Measurements from ENCODE around the gene BCL2L1. TPM values are rescaled to one million over a fixed set of nuclear protein-coding genes. Genes with fewer than 3 reads are reported as not detected.

BCL2L1 gene
- total RNA-seq, 1 experiment from 2014 or later = 226 TPM

- Histone ChIP-seq H3K4me3 (replicated peaks in 1 of 2; ENCODE audit: low read depth in 1 of 2, low read length in 2 of 2) (no peak overlapping the region), H2AFZ (ENCODE audit: low read depth, low read length, poor library complexity, severe bottlenecking) (no peak overlapping the region), H3K79me2 (ENCODE audit: insufficient read depth, low read length) (peaks cover 99% of the 10 kb centered on the region), H3K9ac (ENCODE audit: low read length) (no peak overlapping the region), H3K4me1 (ENCODE audit: control insufficient read depth in 1 of 2, insufficient read depth in 2 of 2, low read length in 2 of 2) (peaks cover 33 to 91% of the 10 kb centered on the region in 2 experiments), H4K20me1 (ENCODE audit: insufficient read depth) (no peaks in the 10 kb centered on the region), H3K36me3 (ENCODE audit: control insufficient read depth in 1 of 2, insufficient read depth in 2 of 2, low read length in 2 of 2) (peaks cover 2 to 68% of the 10 kb centered on the region in 2 experiments; a peak in 2 of 4 replicates), H3K27ac (ENCODE audit: low read depth, low read length) (no peak overlapping the region; the same call in 1 of the 2 replicates), H3K9me2 (ENCODE audit: insufficient read depth) (no peaks in the 10 kb centered on the region), H3K27me3 (ENCODE audit: insufficient read depth, low read length) (no peaks in the 10 kb centered on the region), H3K4me2 (ENCODE audit: low read length) (no peak overlapping the region), H3K9me3 (ENCODE audit: control insufficient read depth in 1 of 2, insufficient read depth in 1 of 2, low read depth in 1 of 2, low read length in 2 of 2) (no peaks in the 10 kb centered on the region)
- no TSS peak for BruUV-seq (replicated peaks)
- DNase-seq (ENCODE audit: low read depth, low spot score) (no peak), ATAC-seq (no peak)
- CTCF ChIA-PET = interaction anchor here (1.6 kb wide), 1 partner anchor 10 kb away, joined by 5 read pairs; no protein-coding TSS in a partner anchor
- POLR2A ChIA-PET = no interaction called here
- intact Hi-C loops (cut with micrococcal nuclease) = no loop called here
- RAD21 ChIA-PET (ENCODE audit: low non-redundant PET in 1 of 2, low total read pairs in 2 of 2, uncharacterized antibody in 2 of 2, unreplicated experiment in 2 of 2) = no interaction called here
- no peak for TF ChIP-seq POLR2A (IDR thresholded peaks at IDR 0.05; ENCODE audit: borderline replicate concordance, extremely low read depth, insufficient read depth, insufficient read length)
- TF ChIP-seq YY1 (IDR thresholded peaks at IDR 0.05; ENCODE audit: extremely low read depth, insufficient replicate concordance, low read depth, low read length) = no peak
- TF ChIP-seq POLR2AphosphoS5 (IDR thresholded peaks at IDR 0.05; ENCODE audit: low read depth, low read length) = no peak
- no peak for TF ChIP-seq ELF1 (IDR thresholded peaks at IDR 0.05; ENCODE audit: borderline replicate concordance, low read depth)
- no peak for TF ChIP-seq SP1 (IDR thresholded peaks at IDR 0.05; ENCODE audit: low read depth)
- no peak for TF ChIP-seq EZH2 (IDR thresholded peaks at IDR 0.05)
- TF ChIP-seq FOSL1 (IDR thresholded peaks at IDR 0.05; ENCODE audit: low read depth) = no peak
- TF ChIP-seq CTCF (IDR thresholded peaks at IDR 0.05 in 2 of 3, conservative IDR thresholded peaks at IDR 0.05 in 1 of 3; ENCODE audit: borderline replicate concordance in 1 of 3, insufficient read depth in 1 of 3, low read depth in 2 of 3, low read length in 2 of 3) = no peak
- TF ChIP-seq ATF3 (IDR thresholded peaks at IDR 0.05) = no peak
- TF ChIP-seq CEBPB (IDR thresholded peaks at IDR 0.05; ENCODE audit: low read depth) = no peak
- TF ChIP-seq ZNF274 (IDR thresholded peaks at IDR 0.05; ENCODE audit: low read depth, low read length) = no peak
- no peak for TF ChIP-seq REST (IDR thresholded peaks at IDR 0.05; ENCODE audit: low read depth)
- TF ChIP-seq SIN3A (IDR thresholded peaks at IDR 0.05; ENCODE audit: low read depth) = no peak
- TF ChIP-seq, protein P1, sequence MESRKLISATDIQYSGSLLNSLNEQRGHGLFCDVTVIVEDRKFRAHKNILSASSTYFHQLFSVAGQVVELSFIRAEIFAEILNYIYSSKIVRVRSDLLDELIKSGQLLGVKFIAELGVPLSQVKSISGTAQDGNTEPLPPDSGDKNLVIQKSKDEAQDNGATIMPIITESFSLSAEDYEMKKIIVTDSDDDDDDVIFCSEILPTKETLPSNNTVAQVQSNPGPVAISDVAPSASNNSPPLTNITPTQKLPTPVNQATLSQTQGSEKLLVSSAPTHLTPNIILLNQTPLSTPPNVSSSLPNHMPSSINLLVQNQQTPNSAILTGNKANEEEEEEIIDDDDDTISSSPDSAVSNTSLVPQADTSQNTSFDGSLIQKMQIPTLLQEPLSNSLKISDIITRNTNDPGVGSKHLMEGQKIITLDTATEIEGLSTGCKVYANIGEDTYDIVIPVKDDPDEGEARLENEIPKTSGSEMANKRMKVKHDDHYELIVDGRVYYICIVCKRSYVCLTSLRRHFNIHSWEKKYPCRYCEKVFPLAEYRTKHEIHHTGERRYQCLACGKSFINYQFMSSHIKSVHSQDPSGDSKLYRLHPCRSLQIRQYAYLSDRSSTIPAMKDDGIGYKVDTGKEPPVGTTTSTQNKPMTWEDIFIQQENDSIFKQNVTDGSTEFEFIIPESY (IDR thresholded peaks at IDR 0.05; ENCODE audit: extremely low read depth, insufficient replicate concordance, low read length) = no peak
- no peak for TF ChIP-seq SRF (IDR thresholded peaks at IDR 0.05; ENCODE audit: low read depth)
- TF ChIP-seq CBX3 (IDR thresholded peaks at IDR 0.05; ENCODE audit: low read depth) = no peak
- TF ChIP-seq JUND (IDR thresholded peaks at IDR 0.05) = no peak
- TF ChIP-seq EZH2phosphoT487 (IDR thresholded peaks at IDR 0.05; ENCODE audit: borderline replicate concordance) = no peak
- TF ChIP-seq TCF7L2 (IDR thresholded peaks at IDR 0.05; ENCODE audit: borderline replicate concordance, extremely low read depth, insufficient read depth, insufficient read length) = no peak
- no peak for TF ChIP-seq EGR1 (IDR thresholded peaks at IDR 0.05; ENCODE audit: low read depth)
These were observed 51.3 kb downstream of the BCL2L1 start for GRCh38 chr20:31671324-31671723.

Measured in HCT116 (cell line).